SJCRH30 (cell line): Measurements from ENCODE around the gene TMEM214. TPM values are rescaled to one million over a fixed set of nuclear protein-coding genes. Genes with fewer than 3 reads are reported as not detected.

Experiments
- DNase-seq, 2 experiments: peaks; one replicate each; pipeline ENCODE4 v3.0.0-alpha.2; 2015 to 2020
- H3K27ac ChIP-seq: fragments of 250-450 bp; sonication (Bioruptor Pico); 2 replicates; pipeline ENCODE4 v1.5.1; 2020; ENCODE audit warnings: mild to moderate bottlenecking, moderate library complexity
- H3K27me3 ChIP-seq: fragments of 250-450 bp; sonication (Bioruptor Pico); 2 replicates; pipeline ENCODE4 v1.5.1; 2020; ENCODE audit warnings: mild to moderate bottlenecking, moderate library complexity
- H3K36me3 ChIP-seq: fragments of 250-450 bp; sonication (Bioruptor Pico); 2 replicates; pipeline ENCODE4 v1.5.1; 2020; ENCODE audit warnings: mild to moderate bottlenecking, moderate library complexity
- H3K4me1 ChIP-seq: fragments of 250-450 bp; sonication (Bioruptor Pico); 2 replicates; pipeline ENCODE4 v1.5.1; 2020; ENCODE audit warnings: mild to moderate bottlenecking, moderate library complexity
- H3K4me3 ChIP-seq: fragments of 250-450 bp; sonication (Bioruptor Pico); 2 replicates; pipeline ENCODE4 v1.5.1; 2020; ENCODE audit warnings: mild to moderate bottlenecking, moderate library complexity
- H3K9me3 ChIP-seq: fragments of 250-450 bp; sonication (Bioruptor Pico); replicated peaks from 2 replicates; pipeline ENCODE4 v1.5.1; 2020; ENCODE audit warnings: mild to moderate bottlenecking, moderate library complexity
- total RNA-seq: library from RNA; depleted of rRNA; stranded (reverse); fragments of >200 nt; shearing (Covaris generic); gene quantifications from 2 replicates; pipeline ENCODE4 v1.2.3, GENCODE V29; 2014

The TMEM214 gene
- total RNA-seq, 1 experiment from 2014 or later = 45.2 TPM

DNA sequence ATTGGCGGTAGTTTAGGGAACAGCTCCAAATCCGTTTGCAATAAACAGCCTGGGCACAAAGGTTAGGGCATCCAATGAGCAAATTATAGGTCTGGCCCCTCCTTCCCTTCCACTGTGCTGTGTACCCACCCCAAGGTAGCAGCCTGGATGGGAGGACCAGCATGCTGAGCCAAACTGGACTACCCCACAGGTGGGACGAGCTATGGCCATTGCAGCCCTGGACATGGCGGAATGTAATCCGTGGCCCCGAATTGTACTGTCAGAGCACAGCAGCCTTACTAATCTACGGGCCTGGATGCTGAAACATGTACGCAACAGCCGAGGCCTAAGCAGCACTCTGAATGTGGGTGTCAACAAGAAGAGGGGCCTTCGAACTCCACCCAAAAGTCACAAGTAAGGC is 25.4 kb downstream of the TMEM214 start:
- no peaks in the 10 kb centered on the region for H3K27me3 ChIP-seq
- H3K9me3 ChIP-seq = no peaks in the 10 kb centered on the region
- no peak overlapping the region for H3K4me3 ChIP-seq
- no peak for DNase-seq
- no peak overlapping the region for H3K27ac ChIP-seq
- no peaks in the 10 kb centered on the region for H3K4me1 ChIP-seq
- peaks cover 31% of the 10 kb centered on the region for H3K36me3 ChIP-seq

DNA sequence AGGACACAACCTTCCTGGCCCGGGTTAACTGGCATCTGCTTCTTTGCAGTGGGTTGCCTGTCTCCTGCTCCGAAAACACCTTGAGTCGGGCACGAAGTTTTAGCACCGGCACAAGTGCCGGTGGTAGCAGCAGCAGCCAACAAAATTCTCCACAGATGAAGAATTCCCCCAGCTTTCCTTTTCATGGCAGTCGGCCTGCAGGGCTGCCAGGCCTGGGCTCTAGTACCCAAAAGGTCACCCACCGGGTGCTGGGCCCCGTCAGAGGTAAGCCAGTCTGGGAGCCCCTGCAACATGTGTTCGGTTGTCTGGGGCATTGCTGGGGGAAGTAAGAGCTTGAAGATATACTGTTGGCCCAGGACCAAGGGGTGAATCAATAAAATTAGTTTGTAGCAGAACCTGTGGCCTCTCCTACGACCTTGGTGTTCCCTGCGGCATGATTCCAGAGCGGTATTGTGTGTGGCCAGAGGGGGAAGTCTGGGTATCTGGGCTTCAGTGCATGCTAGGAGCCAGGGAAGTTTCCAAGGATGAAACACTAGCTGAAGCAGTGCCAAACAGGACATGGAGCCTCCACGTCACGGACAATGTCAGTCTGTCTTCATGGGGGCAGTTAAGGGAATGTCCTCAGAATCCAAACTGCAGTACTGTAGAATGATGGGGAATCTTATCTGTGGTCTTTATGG is 26.5 kb downstream of the TMEM214 start:
- Histone ChIP-seq H3K9me3 (no peaks in the 10 kb centered on the region), H3K27me3 (no peaks in the 10 kb centered on the region), H3K36me3 (peaks cover 31% of the 10 kb centered on the region), H3K4me3 (no peak overlapping the region), H3K4me1 (no peaks in the 10 kb centered on the region), H3K27ac (no peak overlapping the region)
- DNase-seq = no peak

DNA sequence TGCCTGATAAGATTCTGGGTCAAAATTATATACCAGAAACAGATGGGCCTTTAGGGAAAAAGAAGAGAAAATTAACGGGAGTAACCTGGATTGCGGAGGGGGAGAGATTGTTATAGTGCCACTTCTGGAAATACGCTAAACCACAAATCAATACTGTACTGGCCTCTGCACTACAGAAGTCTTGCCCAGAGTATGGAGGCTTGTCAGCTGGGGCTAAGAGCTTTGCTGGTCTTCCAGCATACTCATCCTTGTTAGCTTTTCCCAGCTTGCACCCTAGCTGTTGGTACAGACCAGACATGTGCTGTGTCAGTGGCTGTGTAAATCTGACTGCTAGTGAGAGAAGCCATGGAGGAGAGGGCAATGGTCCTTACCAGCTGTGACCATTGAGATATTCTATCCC is 27.6 kb downstream of the TMEM214 start:
- no peak overlapping the region for H3K27ac ChIP-seq
- DNase-seq = no peak
- no peak overlapping the region for H3K4me3 ChIP-seq
- peaks cover 24% of the 10 kb centered on the region for H3K36me3 ChIP-seq
- H3K9me3 ChIP-seq = no peaks in the 10 kb centered on the region
- H3K27me3 ChIP-seq = no peaks in the 10 kb centered on the region
- H3K4me1 ChIP-seq = no peaks in the 10 kb centered on the region

DNA sequence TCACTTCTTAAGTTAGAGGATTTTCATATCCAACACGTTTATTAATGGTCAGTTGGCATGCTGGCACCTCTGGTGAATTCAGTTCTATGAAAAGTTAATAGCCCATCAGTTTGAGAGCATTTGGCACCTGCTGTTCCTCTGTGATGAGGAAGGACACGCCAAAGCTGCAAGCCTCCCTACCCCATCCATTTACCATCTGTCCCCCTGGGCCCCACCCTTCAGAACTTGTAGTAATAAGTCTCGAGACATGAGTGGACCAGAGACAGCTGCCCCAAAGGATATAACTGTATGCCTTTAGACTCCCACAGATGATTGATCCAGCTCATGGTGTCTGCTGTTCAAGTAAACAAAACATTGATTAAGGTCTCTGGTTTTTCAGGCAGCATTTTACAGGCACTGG is 32.4 kb downstream of the TMEM214 start:
- DNase-seq = no peak
- Histone ChIP-seq H3K36me3 (peaks cover 30% of the 10 kb centered on the region), H3K27ac (no peak overlapping the region), H3K4me3 (no peak overlapping the region), H3K9me3 (no peaks in the 10 kb centered on the region), H3K27me3 (no peaks in the 10 kb centered on the region), H3K4me1 (no peaks in the 10 kb centered on the region)

DNA sequence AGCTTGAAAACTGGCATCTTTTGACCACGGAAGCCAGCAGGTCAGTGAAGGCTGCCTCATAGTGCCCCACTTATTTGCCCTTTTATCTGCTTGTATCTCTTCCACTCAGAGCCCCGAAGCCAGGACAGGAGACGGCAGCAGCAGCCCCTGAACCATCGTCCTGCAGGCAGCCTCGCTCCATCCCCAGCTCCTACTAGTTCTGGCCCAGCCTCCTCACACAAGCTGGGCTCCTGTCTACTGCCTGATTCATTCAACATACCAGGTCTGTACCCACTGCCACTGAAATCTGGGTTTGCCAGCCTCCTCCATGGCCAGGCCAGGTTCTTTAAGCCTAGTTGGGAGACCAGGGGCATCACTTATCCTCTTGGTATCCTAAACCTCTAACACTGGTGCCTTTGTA is 34.6 kb downstream of the TMEM214 start:
- H3K27ac ChIP-seq = no peak overlapping the region
- no peaks in the 10 kb centered on the region for H3K9me3 ChIP-seq
- H3K27me3 ChIP-seq = no peaks in the 10 kb centered on the region
- no peak for DNase-seq
- peaks cover 21% of the 10 kb centered on the region for H3K36me3 ChIP-seq
- no peak overlapping the region for H3K4me3 ChIP-seq
- no peaks in the 10 kb centered on the region for H3K4me1 ChIP-seq

DNA sequence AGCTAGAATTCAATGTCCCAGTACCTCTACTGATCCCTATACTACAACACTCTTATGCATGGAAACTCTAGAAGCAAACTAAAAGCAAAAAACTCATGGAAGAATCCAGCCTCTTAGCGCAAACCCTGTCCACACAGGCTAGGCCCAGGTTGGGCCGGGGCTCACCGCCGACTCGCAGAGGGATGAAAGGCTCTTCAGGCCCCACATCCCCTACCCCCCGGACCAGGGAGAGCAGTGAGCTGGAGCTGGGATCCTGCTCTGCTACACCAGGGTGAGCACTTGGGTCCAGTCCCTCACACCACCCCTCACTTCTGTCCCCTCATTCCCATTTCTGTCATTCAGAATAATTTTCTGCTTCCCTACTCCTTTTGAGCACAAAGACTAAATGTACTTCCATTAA is 36.7 kb downstream of the TMEM214 start:
- DNase-seq = no peak
- H3K36me3 ChIP-seq = peaks cover 21% of the 10 kb centered on the region
- H3K4me3 ChIP-seq = no peak overlapping the region

DNA sequence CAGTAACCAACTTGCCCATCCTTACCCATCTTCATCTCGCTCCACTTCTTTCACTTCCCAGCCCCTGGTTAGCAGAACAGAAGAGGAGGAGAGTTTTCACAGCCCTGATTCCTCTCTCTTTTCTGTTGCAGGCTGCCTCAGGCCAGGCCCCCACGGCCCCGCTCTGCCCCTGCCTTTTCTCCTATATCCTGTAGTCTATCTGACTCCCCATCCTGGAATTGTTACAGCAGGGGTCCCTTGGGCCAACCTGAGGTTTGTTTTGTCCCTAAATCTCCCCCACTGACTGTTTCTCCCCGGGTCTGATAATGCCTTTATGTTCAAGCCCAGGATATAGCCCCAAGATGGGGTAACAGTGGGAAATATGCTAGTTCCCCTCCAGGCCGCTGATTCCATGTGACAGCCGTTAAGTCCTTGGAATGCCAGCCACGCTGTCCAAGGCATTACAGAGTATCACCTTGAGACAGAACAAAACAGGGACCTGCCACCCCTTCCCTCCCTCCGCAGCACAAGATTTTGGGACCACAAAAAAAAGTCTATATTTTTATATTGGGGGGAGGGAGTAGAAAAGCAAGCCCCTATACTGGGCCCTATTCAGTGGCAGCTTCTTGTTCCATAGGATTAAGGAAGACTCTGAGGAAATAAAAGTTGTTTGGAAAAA is 37.3 kb downstream of the TMEM214 start:
- peaks cover 21% of the 10 kb centered on the region for H3K36me3 ChIP-seq
- no peaks in the 10 kb centered on the region for H3K9me3 ChIP-seq
- no peak overlapping the region for H3K27ac ChIP-seq
- DNase-seq = no peak
- peak overlapping the region; percentile 92; the same call in 1 of the 2 replicates for H3K4me3 ChIP-seq
- H3K27me3 ChIP-seq = no peaks in the 10 kb centered on the region
- H3K4me1 ChIP-seq = peaks cover 10% of the 10 kb centered on the region

More for the DNA sequence above, 36.7 kb downstream of the TMEM214 start:
- Histone ChIP-seq H3K9me3 (no peaks in the 10 kb centered on the region), H3K4me1 (peaks cover 4% of the 10 kb centered on the region; the same call in 1 of the 2 replicates), H3K27me3 (no peaks in the 10 kb centered on the region), H3K27ac (no peak overlapping the region)

DNA sequence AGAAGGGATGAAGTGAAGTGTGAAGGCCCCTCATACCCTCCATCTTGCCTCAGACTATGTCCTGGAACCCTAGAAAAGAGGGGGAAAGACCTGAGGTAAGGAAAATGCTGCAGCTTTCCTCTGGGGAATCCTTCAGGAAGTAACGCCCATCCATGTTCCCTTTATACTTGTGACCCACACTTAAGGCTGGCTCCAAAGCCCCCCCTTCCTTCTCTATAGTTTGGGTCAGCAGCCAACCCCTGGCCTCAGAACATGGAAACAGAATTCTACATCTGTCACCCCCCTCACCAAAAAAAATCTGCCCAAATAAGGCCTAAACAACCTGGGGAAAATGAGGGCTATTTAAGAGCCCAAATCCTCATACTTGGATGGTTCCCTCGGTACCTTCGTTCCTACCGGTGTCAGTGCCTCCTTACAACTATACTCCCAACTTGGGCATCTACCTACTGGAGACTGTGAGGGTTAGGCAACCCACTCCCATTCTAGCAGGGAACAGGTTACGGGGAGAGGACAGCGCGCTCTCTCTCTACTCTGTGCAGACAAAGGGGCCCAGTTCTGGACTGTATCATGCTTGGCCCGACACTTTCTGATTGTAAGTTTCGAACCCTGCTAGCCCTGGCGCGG is 38.0 kb downstream of the TMEM214 start:
- no peaks in the 10 kb centered on the region for H3K27me3 ChIP-seq
- DNase-seq = no peak
- H3K36me3 ChIP-seq = peaks cover 21% of the 10 kb centered on the region
- H3K4me1 ChIP-seq = peaks cover 16% of the 10 kb centered on the region
- H3K27ac ChIP-seq = peak overlapping the region; percentile 43; the same call in 1 of the 2 replicates
- H3K4me3 ChIP-seq = peak overlapping the region; percentile 92
- no peaks in the 10 kb centered on the region for H3K9me3 ChIP-seq

DNA sequence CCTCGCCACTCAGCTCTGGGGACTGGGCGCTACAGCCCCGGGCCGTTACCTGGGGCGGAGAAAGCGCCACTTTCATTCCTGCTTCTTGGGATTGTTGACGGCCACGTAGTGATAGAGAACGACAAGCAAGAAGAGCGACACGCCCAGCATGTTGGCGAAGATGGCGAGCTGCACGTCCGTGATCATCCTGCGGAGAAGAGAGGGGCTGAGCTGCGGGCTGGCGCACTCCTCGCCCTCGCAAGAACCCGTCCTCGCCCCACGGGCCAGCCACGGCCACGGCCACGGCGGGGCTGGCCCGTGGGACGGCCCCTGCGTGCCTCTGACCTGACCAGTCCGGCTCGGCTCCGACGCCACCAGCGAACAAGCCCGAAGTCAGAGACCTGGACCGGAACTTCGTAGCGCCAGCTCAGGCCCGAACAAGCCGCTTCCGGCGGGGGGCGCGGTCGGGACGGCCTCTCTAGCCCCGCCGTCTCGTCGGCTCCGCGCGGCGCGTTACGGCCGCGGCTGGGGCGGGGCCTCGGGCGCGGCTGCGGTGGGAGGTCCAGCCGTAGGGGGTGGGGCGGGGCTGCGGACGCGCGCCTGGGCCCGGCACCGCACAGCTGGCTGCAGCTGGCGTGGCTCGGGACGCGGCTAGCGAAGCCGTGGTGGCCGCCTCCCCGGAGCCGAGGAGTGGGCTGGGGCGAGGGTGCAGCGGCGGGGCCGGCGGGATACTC is 38.7 kb downstream of the TMEM214 start, which contains the start of gene OST4:
OST4 (minus strand) TSS at position 378 of the 713 bp plus-strand sequence.
- peak within 1 kb of the TSS; percentile 44 for H3K27ac ChIP-seq
- peak within 1 kb of the TSS; percentile 92 for H3K4me3 ChIP-seq
- peaks cover 19% of the 10 kb centered on the region for H3K36me3 ChIP-seq
- H3K27me3 ChIP-seq = no peaks in the 10 kb centered on the region
- H3K4me1 ChIP-seq = peaks cover 22% of the 10 kb centered on the region
- H3K9me3 ChIP-seq = no peaks in the 10 kb centered on the region
- peak; percentile 91 to 96 for DNase-seq

DNA sequence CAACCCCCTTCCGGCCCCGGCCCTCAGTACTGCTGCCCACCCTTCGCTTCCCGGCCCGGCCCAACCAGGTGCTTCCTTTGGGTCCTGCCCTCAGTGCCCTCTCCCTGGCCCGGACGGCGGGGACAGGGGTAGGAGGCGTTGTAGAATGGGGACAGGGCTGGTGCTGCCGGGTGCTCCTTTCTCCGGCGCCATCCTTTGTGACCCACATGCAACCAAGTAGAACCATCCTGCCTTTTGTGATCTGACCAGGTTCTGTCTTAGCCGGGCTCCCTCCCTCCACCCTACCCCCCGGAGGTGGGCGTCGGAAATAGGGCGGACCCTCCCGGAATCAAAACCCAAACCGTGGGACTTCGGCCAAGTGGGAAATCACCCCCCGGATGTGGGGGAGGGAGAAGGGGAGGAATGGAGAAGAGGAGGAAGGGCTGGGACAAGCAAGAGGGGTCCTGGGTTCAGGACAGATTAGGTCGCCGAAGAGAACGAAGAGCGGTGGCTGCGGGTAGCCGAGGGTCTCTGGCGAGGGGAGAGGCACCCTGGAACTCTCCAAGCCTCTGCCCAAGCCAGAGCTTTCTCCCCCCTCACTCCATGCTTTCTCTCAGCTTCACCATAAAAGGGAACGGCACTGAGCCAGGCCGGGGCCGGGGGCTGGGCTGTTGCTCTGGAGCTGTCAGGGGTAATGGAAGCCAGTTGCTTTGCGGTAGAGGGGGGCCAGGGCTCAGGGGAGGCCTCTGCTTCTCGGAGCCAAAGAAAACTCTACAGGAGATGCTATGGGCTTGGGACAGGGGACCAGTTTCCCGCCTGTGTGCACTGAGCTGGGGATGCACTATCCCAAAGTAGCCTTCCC is 39.4 kb downstream of the TMEM214 start:
- H3K27ac ChIP-seq = peak overlapping the region; percentile 44
- H3K36me3 ChIP-seq = peaks cover 16% of the 10 kb centered on the region
- H3K27me3 ChIP-seq = no peaks in the 10 kb centered on the region
- DNase-seq = peak; percentile 61 to 73
- peak overlapping the region; percentile 92 for H3K4me3 ChIP-seq
- H3K9me3 ChIP-seq = no peaks in the 10 kb centered on the region
- peaks cover 27% of the 10 kb centered on the region for H3K4me1 ChIP-seq

DNA sequence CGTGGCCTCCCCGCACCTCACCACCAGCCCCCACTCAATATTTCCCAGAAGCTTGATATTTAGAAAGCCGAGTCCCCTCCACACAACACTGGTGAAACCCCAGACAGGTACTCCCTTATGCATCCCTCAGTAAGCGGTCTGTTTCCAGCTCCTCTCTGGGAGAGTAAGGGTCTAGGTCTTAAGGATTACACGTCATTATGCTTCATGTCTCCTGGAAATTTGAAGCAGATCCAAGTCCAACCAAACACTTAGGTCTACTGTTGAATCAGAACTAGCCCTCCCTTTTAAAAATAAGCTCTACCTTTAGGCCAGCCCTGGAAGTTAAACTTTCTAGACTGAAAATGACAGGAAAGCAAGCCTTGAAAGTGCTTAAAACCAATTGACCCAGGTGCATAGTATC is 40.2 kb downstream of the TMEM214 start:
- peaks cover 31% of the 10 kb centered on the region for H3K4me1 ChIP-seq
- no peak for DNase-seq
- no peaks in the 10 kb centered on the region for H3K27me3 ChIP-seq
- peaks cover 11% of the 10 kb centered on the region for H3K36me3 ChIP-seq
- H3K27ac ChIP-seq = no peak overlapping the region
- H3K4me3 ChIP-seq = peak overlapping the region; percentile 92; the same call in 1 of the 2 replicates
- no peaks in the 10 kb centered on the region for H3K9me3 ChIP-seq

DNA sequence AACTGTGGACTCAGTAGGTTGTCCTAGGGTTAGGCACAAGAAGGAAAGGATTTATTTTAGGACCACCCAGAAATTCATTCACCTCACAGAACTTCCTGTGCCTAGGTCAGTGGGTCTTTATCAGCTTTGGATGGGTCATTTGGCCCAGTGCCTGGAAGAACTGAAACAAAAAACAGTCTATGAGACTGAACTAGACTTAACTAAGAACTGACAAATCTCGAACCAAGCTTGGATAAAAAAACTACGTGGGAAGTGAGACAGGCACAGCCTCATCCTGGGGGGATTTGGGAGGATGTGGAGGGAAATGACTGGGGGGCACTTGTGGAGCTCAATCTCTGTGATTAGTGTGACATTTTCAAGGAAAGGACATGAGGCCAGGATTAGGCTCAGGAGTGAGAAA is 41.0 kb downstream of the TMEM214 start:
- no peak overlapping the region for H3K27ac ChIP-seq
- DNase-seq = no peak

DNA sequence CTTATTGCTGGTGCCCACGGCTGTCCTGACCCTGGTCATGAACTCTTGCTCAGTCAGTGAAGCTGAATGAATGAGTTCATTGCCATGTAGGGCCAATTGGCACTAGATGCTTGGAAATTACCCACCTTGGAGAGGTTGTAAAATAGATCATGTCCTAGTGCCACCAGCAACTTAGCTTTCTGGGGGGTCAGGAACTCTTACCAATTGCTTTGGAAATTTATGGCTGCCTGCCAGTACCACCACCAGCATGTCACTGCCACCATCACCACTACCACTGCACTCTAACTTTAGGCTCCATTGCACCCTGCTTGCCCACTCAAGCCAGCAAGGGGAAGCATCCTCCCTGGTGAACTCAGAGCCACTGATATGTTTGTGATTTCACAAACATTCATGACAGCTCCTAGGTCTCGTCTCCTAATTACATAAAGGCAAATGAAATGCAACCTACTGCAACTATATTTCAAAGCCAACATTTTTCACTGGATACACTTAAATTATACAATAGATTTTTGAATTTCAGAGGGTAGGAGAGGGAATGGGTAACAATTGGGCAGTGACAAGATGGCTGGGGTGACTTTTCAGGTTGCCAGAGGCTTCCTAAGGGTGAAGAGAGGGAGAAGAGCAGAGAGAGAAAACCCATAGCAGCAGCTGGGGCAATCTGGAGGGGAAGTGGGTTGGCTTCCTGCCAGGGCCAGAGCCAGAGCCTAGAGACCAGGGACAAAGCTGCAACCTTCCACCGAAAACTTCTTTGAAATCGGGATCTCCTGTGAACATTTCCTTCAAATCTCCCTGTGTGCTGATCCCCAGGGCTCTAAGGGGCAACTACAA is 42.2 kb downstream of the TMEM214 start:
- peak overlapping the region; percentile 7; the same call in 1 of the 2 replicates for H3K27ac ChIP-seq
- no peaks in the 10 kb centered on the region for H3K36me3 ChIP-seq
- H3K4me3 ChIP-seq = peak overlapping the region; percentile 10; the same call in 1 of the 2 replicates
- H3K9me3 ChIP-seq = no peaks in the 10 kb centered on the region
- H3K27me3 ChIP-seq = no peaks in the 10 kb centered on the region
- peak; percentile 87 to 95 for DNase-seq
- H3K4me1 ChIP-seq = peaks cover 37% of the 10 kb centered on the region

More for the DNA sequence above, 41.0 kb downstream of the TMEM214 start:
- Histone ChIP-seq H3K36me3 (peaks cover 6% of the 10 kb centered on the region), H3K9me3 (no peaks in the 10 kb centered on the region), H3K27me3 (no peaks in the 10 kb centered on the region), H3K4me1 (peaks cover 32% of the 10 kb centered on the region), H3K4me3 (no peak overlapping the region)
